ENCODE measurements around the gene UBE2J2. TPM values are rescaled to one million over a fixed set of nuclear protein-coding genes. Genes with fewer than 3 reads are reported as not detected.
A peak's percentile ranks its signal among the peaks of the same experiment; 100 is the strongest.

UBE2J2 gene
- total and polyA plus RNA-seq, 2 of the 13 experiments (the other 11 are each of a cell fraction or from before 2014, with no cell fraction given) = 25.4 to 29.4 TPM

- TF ChIP-seq FOXO4 (CRISPR knock-in tag; conservative IDR thresholded peaks at IDR 0.05) (no peak), ZNF3 (CRISPR knock-in tag; IDR thresholded peaks at IDR 0.05) (no peak), HOXA3 (CRISPR knock-in tag; IDR thresholded peaks at IDR 0.05) (peak; percentile 73; the same call in 1 of the 2 replicates), ZFP36L1 (CRISPR knock-in tag; IDR thresholded peaks at IDR 0.05) (no peak), NPAS2 (CRISPR knock-in tag; IDR thresholded peaks at IDR 0.05; ENCODE audit: borderline replicate concordance) (no peak), CC2D1A (CRISPR knock-in tag; IDR thresholded peaks at IDR 0.05) (no peak), FOXK2 (IDR thresholded peaks at IDR 0.05) (no peak), ZNF329 (CRISPR knock-in tag; IDR thresholded peaks at IDR 0.05; ENCODE audit: low read depth) (0 out of 2 replicates have a peak, but pooled peaks have one; percentile 44), SNAPC5 (CRISPR knock-in tag; IDR thresholded peaks at IDR 0.05; ENCODE audit: borderline replicate concordance) (no peak), ZNF24 (IDR thresholded peaks at IDR 0.05) (no peak), HNF1A (IDR thresholded peaks at IDR 0.05; ENCODE audit: low read depth) (no peak), HNF1A (CRISPR knock-in tag; IDR thresholded peaks at IDR 0.05; ENCODE audit: borderline replicate concordance) (no peak), ZNF513 (CRISPR knock-in tag; conservative IDR thresholded peaks at IDR 0.05) (0 out of 2 replicates have a peak, but pooled peaks have one; percentile 54), KAT8 (CRISPR knock-in tag; IDR thresholded peaks at IDR 0.05) (no peak), TEAD3 (CRISPR knock-in tag; optimal IDR thresholded peaks at IDR 0.05; ENCODE audit: borderline replicate concordance) (no peak), ZNF891 (CRISPR knock-in tag; IDR thresholded peaks at IDR 0.05) (no peak), RXRB (CRISPR knock-in tag; IDR thresholded peaks at IDR 0.05; ENCODE audit: borderline replicate concordance) (peak; percentile 77; the same call in 1 of the 2 replicates), PPARG (CRISPR knock-in tag; conservative IDR thresholded peaks at IDR 0.05) (no peak), KDM4B (CRISPR knock-in tag; IDR thresholded peaks at IDR 0.05) (no peak), MXI1 (IDR thresholded peaks at IDR 0.05; ENCODE audit: borderline replicate concordance, low read depth, low read length) (no peak), NFE2 (CRISPR knock-in tag; IDR thresholded peaks at IDR 0.05) (no peak), CERS6 (CRISPR knock-in tag; IDR thresholded peaks at IDR 0.05) (no peak), RAD51 (IDR thresholded peaks at IDR 0.05; ENCODE audit: borderline replicate concordance) (no peak), GTF3A (CRISPR knock-in tag; conservative IDR thresholded peaks at IDR 0.05) (no peak)
Measured at GRCh38 chr1:1239614-1240347, 33.9 kb downstream of the UBE2J2 start (continued).

Measured in HepG2 (cell line).